H9 (cell line): Measurements from ENCODE around the gene CACNA1I. TPM values are rescaled to one million over a fixed set of nuclear protein-coding genes. Genes with fewer than 3 reads are reported as not detected.

Experiments
- DNase-seq: peaks from one replicate; pipeline ENCODE4 v3.0.0-alpha.2; 2017
- H2AFZ ChIP-seq: one replicate; pipeline ENCODE4 v1.6.1; 2013; ENCODE audit warnings: mild to moderate bottlenecking, low read length, control low read depth, moderate library complexity
- H2AK5ac ChIP-seq: 2 replicates; pipeline ENCODE4 v1.6.1; 2013; ENCODE audit warnings: low read length, control low read depth, mixed read lengths; ENCODE audit not compliant: insufficient read length
- H2BK120ac ChIP-seq: one replicate; pipeline ENCODE4 v1.6.1; 2013; ENCODE audit warnings: low read depth, mild to moderate bottlenecking, low read length, control low read depth, inconsistent platforms; ENCODE audit not compliant: poor library complexity, severe bottlenecking
- H2BK12ac ChIP-seq: 2 replicates; pipeline ENCODE4 v1.6.1; 2013; ENCODE audit warnings: low read length, control low read depth, mixed read lengths, low read depth; ENCODE audit not compliant: insufficient read length
- H2BK15ac ChIP-seq: 2 replicates; pipeline ENCODE4 v1.6.1; 2013; ENCODE audit warnings: low read depth, low read length, control low read depth
- H2BK20ac ChIP-seq: one replicate; pipeline ENCODE4 v1.6.1; 2013; ENCODE audit warnings: low read depth, mild to moderate bottlenecking, low read length, control low read depth, inconsistent platforms; ENCODE audit not compliant: poor library complexity, severe bottlenecking
- H2BK5ac ChIP-seq: 2 replicates; pipeline ENCODE4 v1.6.1; 2013; ENCODE audit warnings: low read length, control low read depth, mixed read lengths; ENCODE audit not compliant: insufficient read length
- H3K14ac ChIP-seq: 2 replicates; pipeline ENCODE4 v1.6.1; 2013; ENCODE audit warnings: low read length, control low read depth; ENCODE audit not compliant: insufficient read depth
- H3K18ac ChIP-seq: 2 replicates; pipeline ENCODE4 v1.6.1; 2013; ENCODE audit warnings: low read depth, mild to moderate bottlenecking, mixed read lengths, low read length, control low read depth; ENCODE audit not compliant: insufficient read length
- H3K23ac ChIP-seq: 2 replicates; pipeline ENCODE4 v1.6.1; 2013; ENCODE audit warnings: low read length, control low read depth, mixed read lengths, low read depth; ENCODE audit not compliant: insufficient read length
- H3K23me2 ChIP-seq: 2 replicates; pipeline ENCODE4 v1.6.1; 2013; ENCODE audit warnings: low read depth, mild to moderate bottlenecking, mixed read lengths, low read length, control low read depth; ENCODE audit not compliant: insufficient read length, poor library complexity, severe bottlenecking
- H3K27ac ChIP-seq: 2 replicates; pipeline ENCODE4 v1.5.1; 2013; ENCODE audit warnings: low read length, control low read depth, mixed read lengths, low read depth; ENCODE audit not compliant: insufficient read length
- H3K27me3 ChIP-seq: 2 replicates; pipeline ENCODE4 v1.6.1; 2013; ENCODE audit warnings: low read length, control low read depth, inconsistent platforms; ENCODE audit not compliant: insufficient read depth
- H3K4ac ChIP-seq: 2 replicates; pipeline ENCODE4 v1.6.1; 2013; ENCODE audit warnings: low read depth, mild to moderate bottlenecking, control low read depth, inconsistent platforms, low read length, moderate library complexity
- H3K4me1 ChIP-seq: 2 replicates; pipeline ENCODE4 v1.6.1; 2013; ENCODE audit warnings: low read length, control low read depth, inconsistent platforms; ENCODE audit not compliant: insufficient read depth
- H3K4me2 ChIP-seq: 2 replicates; pipeline ENCODE4 v1.6.1; 2013; ENCODE audit warnings: low read length, control low read depth, mixed read lengths; ENCODE audit not compliant: insufficient read length, insufficient read depth
- H3K56ac ChIP-seq: 2 replicates; pipeline ENCODE4 v1.6.1; 2013; ENCODE audit warnings: low read depth, mild to moderate bottlenecking, mixed read lengths, low read length, control low read depth; ENCODE audit not compliant: insufficient read length
- H3K79me1 ChIP-seq: 2 replicates; pipeline ENCODE4 v1.6.1; 2013; ENCODE audit warnings: low read depth, mild to moderate bottlenecking, moderate library complexity, low read length, control low read depth, inconsistent platforms; ENCODE audit not compliant: insufficient read depth, poor library complexity, severe bottlenecking
- H3K79me2 ChIP-seq: 2 replicates; pipeline ENCODE4 v1.6.1; 2013; ENCODE audit warnings: low read length, control low read depth, inconsistent platforms; ENCODE audit not compliant: insufficient read depth
- H3K9ac ChIP-seq: 2 replicates; pipeline ENCODE4 v1.6.1; 2013; ENCODE audit warnings: low read length, control low read depth, mixed read lengths; ENCODE audit not compliant: insufficient read length; ENCODE audit errors: extremely low read depth
- H3K9me3 ChIP-seq: one replicate; pipeline ENCODE4 v1.6.1; 2013; ENCODE audit warnings: low read depth, low read length, inconsistent platforms; ENCODE audit not compliant: control insufficient read depth
- H3T11ph ChIP-seq: one replicate; pipeline ENCODE4 v1.6.1; 2013; ENCODE audit warnings: mild to moderate bottlenecking, low read length, control low read depth, inconsistent platforms
- H4K20me1 ChIP-seq: one replicate; pipeline ENCODE4 v1.6.1; 2013; ENCODE audit not compliant: control insufficient read depth, insufficient read length, insufficient read depth
- H4K5ac ChIP-seq: 2 replicates; pipeline ENCODE4 v1.6.1; 2013; ENCODE audit warnings: low read depth, mild to moderate bottlenecking, mixed read lengths, low read length, control low read depth; ENCODE audit not compliant: insufficient read length
- H4K8ac ChIP-seq: replicated peaks from 2 replicates; pipeline ENCODE4 v1.6.1; 2013; ENCODE audit warnings: low read length, control low read depth, mixed read lengths, low read depth; ENCODE audit not compliant: insufficient read length
- H4K91ac ChIP-seq: 2 replicates; pipeline ENCODE4 v1.6.1; 2013; ENCODE audit warnings: low read depth, mild to moderate bottlenecking, moderate library complexity, mixed read lengths, low read length, control low read depth; ENCODE audit not compliant: insufficient read length
- H3K27ac Mint-ChIP-seq, 3 experiments: 2 replicates in 2 of 3; 3 replicates in 1 of 3; pipeline ENCODE4 v1.8.0; 2020 to 2021; ENCODE audit warnings: mixed read lengths in 3 of 3, mild to moderate bottlenecking in 1 of 3, moderate library complexity in 1 of 3
- H3K27me3 Mint-ChIP-seq: 2 replicates; pipeline ENCODE4 v1.8.0; 2021; ENCODE audit warnings: low read depth, mild to moderate bottlenecking, moderate library complexity, mixed read lengths
- H3K36me3 Mint-ChIP-seq, 3 experiments: 2 replicates in 2 of 3; 3 replicates in 1 of 3; pipeline ENCODE4 v1.8.0; 2020 to 2021; ENCODE audit warnings: low read depth in 3 of 3, mixed read lengths in 3 of 3; ENCODE audit not compliant: insufficient read depth in 1 of 3
- H3K4me1 Mint-ChIP-seq, 2 experiments: 2 replicates each; pipeline ENCODE4 v1.8.0; 2020; ENCODE audit warnings: mixed read lengths in 2 of 2
- H3K4me3 Mint-ChIP-seq, 2 experiments: 2 replicates in 1 of 2; 3 replicates in 1 of 2; pipeline ENCODE4 v1.8.0; 2020 to 2021; ENCODE audit warnings: mild to moderate bottlenecking in 2 of 2, mixed read lengths in 2 of 2, moderate library complexity in 1 of 2
- H3K9me3 Mint-ChIP-seq, 2 experiments: 2 replicates in 1 of 2; 3 replicates in 1 of 2; pipeline ENCODE4 v1.8.0; 2020; ENCODE audit warnings: mild to moderate bottlenecking in 2 of 2, mixed read lengths in 2 of 2, moderate library complexity in 1 of 2
- CTCF ChIP-seq: fragments of 200-600 bp; sonication (generic); conservative IDR thresholded peaks from 3 replicates; pipeline ENCODE4 v1.8.0; 2021; ENCODE audit warnings: antibody characterized with exemption, mild to moderate bottlenecking
- WGBS: extraction: QIAGEN DNeasy Blood & Tissue Kit; methylation state at CpG from one replicate; pipeline ENCODE4 v1.1.7; 2013; ENCODE audit warnings: missing lambda C conversion rate, low lambda C conversion rate, mixed read lengths; ENCODE audit not compliant: insufficient read length; ENCODE audit errors: extremely low coverage; 5-methylcytosine and 5-hydroxymethylcytosine counted together
- total RNA-seq: library from RNA; stranded (reverse); gene quantifications from 2 replicates; pipeline ENCODE4 v1.2.1, GENCODE V29; 2021

CACNA1I gene
- total RNA-seq, 1 experiment from 2014 or later = 0.50 TPM

- Histone ChIP-seq H4K20me1 (no peaks in the 10 kb centered on the region), H3K9me3 (no peaks in the 10 kb centered on the region), H3K9ac (no peak overlapping the region), H3K79me1 (no peaks in the 10 kb centered on the region), H3K27ac (no peak overlapping the region), H3K14ac (no peak overlapping the region), H3K4me2 (no peak overlapping the region), H4K8ac (no peak overlapping the region), H3K23me2 (no peaks in the 10 kb centered on the region), H3K18ac (no peak overlapping the region), H4K91ac (no peak overlapping the region), H2BK20ac (no peak overlapping the region), H2BK5ac (no peak overlapping the region), H2AK5ac (no peak overlapping the region), H3K4ac (no peak overlapping the region), H4K5ac (no peak overlapping the region), H3K27me3 (no peaks in the 10 kb centered on the region), H2AFZ (no peak overlapping the region), H2BK15ac (no peak overlapping the region), H2BK120ac (no peak overlapping the region), H3K4me1 (peaks cover 2% of the 10 kb centered on the region; the same call in 1 of the 2 replicates), H3K79me2 (no peaks in the 10 kb centered on the region), H2BK12ac (no peak overlapping the region), H3K56ac (no peak overlapping the region), H3K23ac (no peak overlapping the region), H3T11ph (no peak overlapping the region)
- no peak for TF ChIP-seq CTCF
- H3K9me3 Mint-ChIP-seq = peaks cover 7 to 17% of the 10 kb centered on the region in 2 experiments
- H3K4me3 Mint-ChIP-seq = no peak overlapping the region
- no CpG with 5 or more reads among the region's 10 CpGs for WGBS
- DNase-seq = no peak
- no peak overlapping the region for H3K27ac Mint-ChIP-seq
- peaks cover 0 to 7% (median 6%) of the 10 kb centered on the region in 3 experiments; a peak in 3 of 7 replicates for H3K36me3 Mint-ChIP-seq
- H3K4me1 Mint-ChIP-seq = peaks cover 2 to 27% of the 10 kb centered on the region in 2 experiments; a peak in 3 of 4 replicates
- H3K27me3 Mint-ChIP-seq = peaks cover 34% of the 10 kb centered on the region
Observed at GRCh38 chr22:39613549-39613921, 43.0 kb downstream of the CACNA1I start.
